HEK293 (cell line): ENCODE data around the gene SNHG17.

Experiments used
- CTCF ChIP-seq: fragments of 450-650 bp; formaldehyde crosslinking; IDR thresholded peaks from 2 replicates; pipeline ENCODE4 v1.5.1; 2016; ENCODE audit warnings: missing biosample characterization, missing genetic modification characterization
- RBAK ChIP-seq: fragments of 450-650 bp; formaldehyde crosslinking; IDR thresholded peaks from 2 replicates; pipeline ENCODE4 v1.5.1; 2016; ENCODE audit warnings: missing biosample characterization, missing genetic modification characterization
- YY1 ChIP-seq: fragments of 450-650 bp; formaldehyde crosslinking; IDR thresholded peaks from 2 replicates; pipeline ENCODE4 v1.5.1; 2018; ENCODE audit warnings: missing biosample characterization, missing genetic modification characterization
- ZNF626 ChIP-seq: fragments of 450-650 bp; sonication (Bioruptor Pico); formaldehyde crosslinking; IDR thresholded peaks from 2 replicates; pipeline ENCODE4 v1.5.1; 2018; ENCODE audit warnings: missing biosample characterization, missing genetic modification characterization, inconsistent platforms
- ZNF776 ChIP-seq: fragments of 450-650 bp; formaldehyde crosslinking; IDR thresholded peaks from 2 replicates; pipeline ENCODE4 v1.5.0; 2017; ENCODE audit warnings: missing biosample characterization, missing genetic modification characterization, borderline replicate concordance
- ZSCAN18 ChIP-seq: fragments of 450-650 bp; formaldehyde crosslinking; IDR thresholded peaks from 2 replicates; pipeline ENCODE4 v1.5.1; 2016; ENCODE audit warnings: missing biosample characterization, missing genetic modification characterization

DNA sequence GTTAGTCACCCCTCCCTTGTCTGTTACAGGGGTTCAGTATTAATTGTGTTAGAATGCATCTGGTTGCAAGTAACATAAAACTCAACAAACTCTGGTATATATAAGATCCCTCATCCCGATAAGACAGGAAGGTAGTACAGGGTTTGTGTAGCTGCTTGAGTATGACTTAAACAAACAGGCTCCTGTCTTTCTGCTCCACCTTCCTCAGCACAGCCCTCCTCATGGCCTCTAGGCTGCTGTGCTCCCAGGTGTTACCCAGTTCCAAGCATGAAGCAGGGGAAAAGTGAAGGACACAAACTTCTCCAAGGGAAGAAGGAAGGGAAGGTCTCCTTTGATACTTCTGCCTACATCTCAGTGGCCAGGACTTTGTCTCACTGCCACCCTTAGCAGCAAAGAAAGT, 36.1 kb upstream of the SNHG17 start:
- TF ChIP-seq ZNF626 (no peak), ZNF776 (no peak), ZSCAN18 (tag by site-specific recombination) (no peak), CTCF (tag by site-specific recombination) (no peak), YY1 (tag by site-specific recombination) (no peak), RBAK (tag by site-specific recombination) (no peak)
